ENCODE data around the gene MYL6.
A peak's percentile ranks its signal among the peaks of the same experiment; 100 is the strongest.
"Not testable (repeated sequence)": the region's sequence is repeated elsewhere in the genome, so short reads cannot be mapped to it uniquely, and the experiment has no call there.

MYL6 gene

DNA sequence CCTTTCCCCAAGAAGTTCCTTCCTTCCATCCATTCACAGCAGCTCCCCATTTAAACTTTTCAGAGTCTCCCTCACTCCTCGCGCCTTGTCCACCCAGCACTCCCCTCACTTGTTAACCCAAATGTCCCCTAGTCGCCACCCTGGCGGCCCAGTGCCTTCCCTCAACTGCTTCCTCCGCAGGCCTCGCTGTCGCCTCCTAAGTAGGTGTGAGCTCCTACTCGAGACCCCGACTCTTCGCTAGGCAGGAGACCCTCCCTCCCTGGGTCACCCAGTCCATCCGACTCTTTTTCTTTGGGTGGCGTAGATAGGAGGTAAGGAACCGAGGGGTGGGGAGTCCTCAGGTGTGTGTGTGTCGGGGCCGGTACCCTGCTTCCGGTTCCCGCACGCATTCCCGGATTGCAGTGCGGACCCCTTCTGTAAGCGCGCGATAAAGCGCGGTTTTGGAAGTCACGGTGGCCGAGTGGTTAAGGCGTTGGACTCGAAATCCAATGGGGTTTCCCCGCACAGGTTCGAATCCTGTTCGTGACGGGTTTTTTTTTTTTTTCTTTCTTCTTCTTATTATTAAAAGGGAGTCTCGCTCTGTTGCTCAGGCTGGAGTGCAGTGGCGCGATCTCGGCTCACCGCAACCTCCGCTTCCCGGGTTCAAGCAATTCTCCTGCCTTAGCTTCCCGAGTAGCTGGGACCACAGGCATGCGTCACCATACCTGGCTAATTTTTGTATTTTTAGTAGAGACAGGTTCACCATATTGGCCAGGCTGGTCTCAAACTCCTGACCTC lies 31.9 kb downstream of the MYL6 start:
- peak; percentile 54 for DNase-seq (ENCODE audit: low spot score)

- no peak for DNase-seq (ENCODE audit: low spot score)
Measured at GRCh38 chr12:56190695-56191155, 32.6 kb downstream of the MYL6 start.

DNA sequence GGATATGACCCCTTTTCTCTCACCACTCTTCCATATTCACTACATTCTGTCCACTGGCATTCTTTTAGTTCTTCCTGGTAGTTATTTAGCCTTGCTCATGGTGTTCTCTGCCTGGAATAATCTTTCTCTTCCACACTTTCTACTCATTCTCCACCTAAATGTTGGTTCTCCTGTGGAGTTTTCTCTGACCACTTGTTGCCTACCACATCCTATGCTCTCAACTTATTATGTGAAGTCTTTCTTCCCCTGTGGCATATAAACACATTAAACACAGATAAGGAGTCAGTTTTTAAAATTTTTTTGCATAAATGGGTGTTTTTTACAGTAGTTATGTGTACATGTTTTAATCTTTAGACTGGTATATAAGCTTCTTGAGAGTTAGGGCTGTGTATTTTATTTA lies 34.4 kb downstream of the MYL6 start:
- no peak for DNase-seq (ENCODE audit: low spot score)

GRCh38 chr12:56193025-56193578 lies 34.9 kb downstream of the MYL6 start:
- peak; percentile 93 for DNase-seq (ENCODE audit: low spot score)

GRCh38 chr12:56196818-56197550 lies 38.8 kb downstream of the MYL6 start:
- not testable (repeated sequence) for DNase-seq (ENCODE audit: low spot score)

DNA sequence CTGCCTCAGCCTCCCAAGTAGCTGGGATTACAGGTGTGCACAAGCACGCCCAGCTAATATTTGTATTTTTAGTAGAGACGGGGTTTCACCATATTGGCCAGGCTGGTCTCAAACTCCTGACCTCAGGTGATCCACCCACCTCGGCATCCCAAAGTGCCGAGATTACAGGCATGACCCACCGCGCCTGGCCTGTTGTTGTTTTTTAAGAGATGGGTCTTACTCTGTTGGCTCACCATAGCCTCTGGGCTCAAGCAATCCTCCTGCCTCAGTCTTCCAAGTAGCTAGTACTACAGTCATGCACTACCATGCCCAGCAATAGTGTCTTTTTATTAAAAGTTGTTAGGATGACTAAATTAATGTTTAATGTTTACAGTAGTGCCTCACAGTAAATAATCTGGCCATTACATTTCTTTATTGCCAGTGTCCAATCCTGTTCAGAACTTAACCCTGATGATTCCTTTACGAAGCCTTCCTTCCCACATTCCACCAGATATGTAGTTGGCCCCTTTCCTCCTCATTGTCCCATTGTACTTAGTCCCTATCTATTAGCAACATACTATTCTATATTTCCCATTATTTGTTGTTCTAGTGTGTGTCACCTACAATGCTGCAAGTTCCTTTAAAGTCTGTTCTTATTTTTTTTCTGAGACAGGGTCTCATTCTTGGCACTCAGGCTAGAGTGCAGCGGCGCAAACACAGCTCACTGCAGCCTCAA lies 39.9 kb downstream of the MYL6 start:
- DNase-seq (ENCODE audit: low spot score): no peak

- DNase-seq (ENCODE audit: low spot score): no peak
Measured at GRCh38 chr12:56198836-56199235, 40.7 kb downstream of the MYL6 start.

GRCh38 chr12:56202366-56202765 lies 44.2 kb downstream of the MYL6 start:
- DNase-seq (ENCODE audit: low spot score): no peak

- no peak for DNase-seq (ENCODE audit: low spot score)
Measured at GRCh38 chr12:56202838-56203237, 44.7 kb downstream of the MYL6 start.

DNA sequence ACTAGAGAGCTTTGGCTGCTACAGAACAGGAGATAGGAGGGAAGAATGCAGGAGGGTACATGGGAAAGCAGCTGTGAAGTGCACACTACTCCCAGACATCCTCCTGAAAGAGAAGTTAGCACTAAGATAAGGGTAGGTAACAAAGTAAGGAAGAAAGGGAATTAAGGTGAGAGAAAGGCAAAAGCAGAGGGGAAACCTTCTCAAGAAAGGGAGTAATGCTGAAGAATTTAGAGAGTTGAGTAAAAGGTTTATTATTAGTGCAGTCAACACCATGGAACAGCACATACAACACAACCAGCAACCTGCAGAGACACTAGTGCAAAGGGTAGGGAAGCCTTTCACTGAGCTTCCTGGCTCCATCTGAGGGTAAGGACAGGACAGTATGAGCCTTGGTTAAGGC lies 46.1 kb downstream of the MYL6 start:
- no peak for DNase-seq (ENCODE audit: low spot score)

GRCh38 chr12:56205445-56205844 lies 47.3 kb downstream of the MYL6 start:
- DNase-seq (ENCODE audit: low spot score): no peak

DNA sequence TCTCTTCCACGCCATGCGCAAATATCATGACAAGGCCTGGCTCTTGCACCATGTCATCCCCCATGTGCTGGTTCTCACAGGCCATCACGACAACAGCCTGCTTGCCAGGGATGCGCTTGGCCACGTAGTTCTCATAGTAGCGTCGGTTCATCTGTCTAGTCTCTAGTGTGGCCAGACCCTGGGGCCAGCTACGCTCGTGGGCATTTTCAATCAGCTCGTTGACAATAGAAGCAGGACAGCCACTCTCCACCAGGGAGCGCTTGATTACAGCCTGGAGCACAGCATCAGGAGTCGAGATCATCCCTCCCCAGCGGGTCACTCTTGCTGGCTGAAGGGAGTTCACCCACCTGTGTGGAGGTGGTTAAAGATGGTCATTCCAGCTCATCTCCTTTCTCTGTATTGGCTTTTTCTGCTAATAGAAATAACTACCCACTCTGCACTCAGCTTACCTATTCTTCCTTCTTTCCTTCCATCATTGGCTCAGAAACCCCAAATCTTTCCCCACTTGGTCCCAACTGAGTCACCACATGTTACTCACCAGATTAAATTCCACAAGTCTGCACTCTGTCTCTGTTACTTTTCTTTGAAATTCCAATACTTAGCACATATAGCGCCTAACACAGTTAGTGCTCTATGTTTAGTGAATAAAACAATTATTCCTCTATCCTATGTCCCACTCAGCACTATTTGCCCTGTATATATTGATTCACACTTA lies 48.5 kb downstream of the MYL6 start:
- DNase-seq (ENCODE audit: low spot score): peak; percentile 76

- DNase-seq (ENCODE audit: low spot score): no peak
Measured at GRCh38 chr12:56208006-56208405, 49.8 kb downstream of the MYL6 start.

Data from hematopoietic multipotent progenitor cell treated with erythropoietin and hydrocortisone succinate and interleukin-3 and kit ligand, for 17 days (in vitro differentiated cells).